B cell (primary cell): ENCODE measurements around the gene ITGB1BP1. TPM values are rescaled to one million over a fixed set of nuclear protein-coding genes. Genes with fewer than 3 reads are reported as not detected.

Experiments used
- ATAC-seq: fragments of 200-7000 bp; cut with Tn5 transposase; one replicate; pipeline ENCODE4 v1.10.0; 2021; ENCODE audit warnings: low read depth, mild to moderate bottlenecking, moderate number of reproducible peaks, moderate library complexity
- CTCF ChIA-PET: fragments of 350-600 bp; sonication (Branson Sonifier 250); formaldehyde crosslinking; loops from one replicate; lab custom pipeline; 2021; ENCODE audit warnings: antibody characterized with exemption, inconsistent platforms; lab: Charles Lee
- POLR2A ChIA-PET: fragments of 350-600 bp; sonication (Branson Sonifier 250); formaldehyde crosslinking; loops from one replicate; lab custom pipeline; 2021; ENCODE audit warnings: antibody characterized with exemption; lab: Charles Lee
- DNase-seq: peaks from one replicate; pipeline ENCODE4 v3.0.0; 2013
- H2AFZ ChIP-seq: 2 replicates; pipeline ENCODE4 v1.6.1; 2012; ENCODE audit warnings: mild to moderate bottlenecking, low read depth, low read length; ENCODE audit not compliant: insufficient read depth, poor library complexity, severe bottlenecking
- H3K27ac ChIP-seq, 2 donors: 1 replicate in 1 of 2; 2 replicates in 1 of 2; pipeline ENCODE4 v1.5.1; 2012 to 2013; ENCODE audit warnings: low read length in 2 of 2, mild to moderate bottlenecking in 2 of 2, moderate library complexity in 1 of 2
- H3K27me3 ChIP-seq, 4 experiments: fragments of 200-600 bp in 1 of 4; sonication (generic) in 1 of 4; replicated peaks in 1 of 4; 1 replicate in 2 of 4; 2 replicates in 2 of 4; pipeline versions ENCODE4 v1.6.1 to v1.7.0; 2013 to 2016; ENCODE audit warnings: low read length in 3 of 4, mild to moderate bottlenecking in 2 of 4, mixed read lengths in 1 of 4, moderate library complexity in 1 of 4; ENCODE audit not compliant: insufficient read depth in 4 of 4, control insufficient read depth in 3 of 4; ENCODE audit errors: control extremely low read depth in 1 of 4
- H3K36me3 ChIP-seq, 2 experiments: replicated peaks in 1 of 2; 1 replicate in 1 of 2; 2 replicates in 1 of 2; pipeline versions ENCODE4 v1.6.1 to v1.7.1; 2013; ENCODE audit warnings: low read length in 1 of 2; ENCODE audit not compliant: insufficient read depth in 2 of 2, control insufficient read depth in 1 of 2; ENCODE audit errors: control extremely low read depth in 1 of 2, extremely low read depth in 1 of 2
- H3K4me1 ChIP-seq, 2 donors: fragments of 200-600 bp in 1 of 2; sonication (generic) in 1 of 2; 1 replicate in 1 of 2; 2 replicates in 1 of 2; pipeline versions ENCODE4 v1.5.1 to v1.6.1; 2013 to 2017; ENCODE audit warnings: low read length in 2 of 2; ENCODE audit not compliant: control insufficient read depth in 2 of 2, insufficient read depth in 2 of 2
- H3K4me2 ChIP-seq: replicated peaks from 2 replicates; pipeline ENCODE3; 2012; ENCODE audit warnings: mild to moderate bottlenecking, low read depth, low read length; ENCODE audit not compliant: poor library complexity, severe bottlenecking
- H3K4me3 ChIP-seq, 5 experiments: fragments of 200-600 bp in 1 of 5; sonication (generic) in 1 of 5; 1 replicate in 3 of 5; 2 replicates in 2 of 5; pipeline versions ENCODE4 v1.5.1 to v1.7.0; 2011 to 2016; ENCODE audit warnings: low read length in 4 of 5, mild to moderate bottlenecking in 4 of 5, low read depth in 2 of 5, control low read depth in 1 of 5, moderate library complexity in 1 of 5; ENCODE audit not compliant: insufficient read depth in 1 of 5; ENCODE audit errors: control extremely low read depth in 1 of 5, extremely low read depth in 1 of 5
- H3K79me2 ChIP-seq: fragments of 200-600 bp; sonication (generic); one replicate; pipeline ENCODE4 v1.6.0; 2016; ENCODE audit warnings: low read length; ENCODE audit not compliant: control insufficient read depth, insufficient read depth
- H3K9ac ChIP-seq: fragments of 200-600 bp; sonication (generic); 2 replicates; pipeline ENCODE4 v1.6.1; 2017; ENCODE audit warnings: mild to moderate bottlenecking, low read length, moderate library complexity
- H3K9me3 ChIP-seq, 3 donors: one replicate each; pipeline versions ENCODE4 v1.6.1 to v1.7.1; 2013; ENCODE audit warnings: low read length in 2 of 3; ENCODE audit not compliant: control insufficient read depth in 2 of 3, insufficient read depth in 1 of 3; ENCODE audit errors: control extremely low read depth in 1 of 3
- H4K20me1 ChIP-seq: 2 replicates; pipeline ENCODE4 v1.6.0; 2012; ENCODE audit warnings: mild to moderate bottlenecking, low read length; ENCODE audit not compliant: insufficient read depth, control insufficient read depth, poor library complexity, severe bottlenecking
- H3K27ac Mint-ChIP-seq: one replicate; pipeline ENCODE4 v1.8.0; 2021; ENCODE audit warnings: mixed read lengths
- H3K27me3 Mint-ChIP-seq: one replicate; pipeline ENCODE4 v1.8.0; 2021; ENCODE audit warnings: mixed read lengths
- H3K4me1 Mint-ChIP-seq: one replicate; pipeline ENCODE4 v1.8.0; 2021; ENCODE audit warnings: mixed read lengths
- H3K4me3 Mint-ChIP-seq: one replicate; pipeline ENCODE4 v1.8.0; 2021; ENCODE audit warnings: mixed read lengths
- H3K9me3 Mint-ChIP-seq: one replicate; pipeline ENCODE4 v1.8.0; 2022; ENCODE audit warnings: mixed read lengths; ENCODE audit not compliant: insufficient read depth
- CTCF ChIP-seq: fragments of 200-600 bp; IDR thresholded peaks from one replicate; pipeline ENCODE4 v1.8.0; 2022; ENCODE audit warnings: antibody characterized with exemption, mild to moderate bottlenecking
- EZH2 ChIP-seq: IDR thresholded peaks from 2 replicates; pipeline ENCODE4 v1.6.1; 2012; ENCODE audit warnings: borderline replicate concordance, low read depth, mild to moderate bottlenecking, moderate library complexity, low read length; ENCODE audit not compliant: insufficient read depth, poor library complexity, severe bottlenecking
- WGBS: methylation state at CpG from one replicate; pipeline ENCODE4 v1.1.5; 2013; ENCODE audit warnings: missing lambda C conversion rate; ENCODE audit not compliant: insufficient coverage; 5-methylcytosine and 5-hydroxymethylcytosine counted together
- intact Hi-C: fragments of 100-400 bp; cut with micrococcal nuclease; formaldehyde crosslinking; loops from one replicate; pipeline ENCODE4 v1.10.0; 2022
- polyA plus RNA-seq: library from polyadenylated mRNA; depleted of rRNA; stranded (reverse); fragments of >200 nt; gene quantifications from 2 replicates; pipeline ENCODE4 v1.2.3, GENCODE V29; 2012
- total RNA-seq, 2 donors: library from RNA; stranded (reverse); fragments of 120-200 nt in 1 of 2; gene quantifications; 1 replicate in 1 of 2; 2 replicates in 1 of 2; pipeline versions ENCODE4 v1.2.3 to v1.2.4, GENCODE V29; 2013 to 2022

ITGB1BP1 gene
- total and polyA plus RNA-seq, 2 donors (not counting 1 experiment from before 2014, with no cell fraction given), result 25.7 to 47.1 TPM

GRCh38 chr2:9356261-9356660, 67.1 kb downstream of the ITGB1BP1 start:
- POLR2A ChIA-PET, result no interaction called here
- peaks cover 2% of the 10 kb centered on the region for H3K4me1 Mint-ChIP-seq

GRCh38 chr2:9355716-9356115, 67.6 kb downstream of the ITGB1BP1 start:
- ChIA-PET CTCF (no interaction called here), POLR2A (no interaction called here)
- Histone ChIP-seq H3K27ac (no peak overlapping the region), H2AFZ (no peak overlapping the region), H3K27me3 (peaks cover 0 to 2% (median 0%) of the 10 kb centered on the region in 4 experiments), H3K4me1 (no peaks in the 10 kb centered on the region), H3K9ac (no peak overlapping the region), H3K4me3 (no peak overlapping the region), H3K36me3 (no peaks in the 10 kb centered on the region), H3K9me3 (no peaks in the 10 kb centered on the region), H3K4me2 (no peak overlapping the region), H3K79me2 (no peaks in the 10 kb centered on the region), H4K20me1 (no peaks in the 10 kb centered on the region)
- H3K27ac Mint-ChIP-seq, result no peak overlapping the region
- ATAC-seq (no peak), DNase-seq (no peak)
- H3K27me3 Mint-ChIP-seq, result peaks cover 29% of the 10 kb centered on the region
- H3K4me3 Mint-ChIP-seq, result no peak overlapping the region
- TF ChIP-seq CTCF, result no peak
- no peak for TF ChIP-seq EZH2
- WGBS, result 93% methylated on average over 3 of the region's 4 CpGs
- intact Hi-C loops, result no loop called here
- H3K4me1 Mint-ChIP-seq, result peaks cover 2% of the 10 kb centered on the region
- H3K9me3 Mint-ChIP-seq, result no peaks in the 10 kb centered on the region

More at GRCh38 chr2:9356261-9356660, 67.1 kb downstream of the ITGB1BP1 start:
- H3K4me2 ChIP-seq, result no peak overlapping the region
- no peak overlapping the region for H3K4me3 ChIP-seq
- H4K20me1 ChIP-seq, result no peaks in the 10 kb centered on the region
- Mint-ChIP-seq H3K27ac (no peak overlapping the region), H3K4me3 (no peak overlapping the region), H3K27me3 (peaks cover 29% of the 10 kb centered on the region), H3K9me3 (no peaks in the 10 kb centered on the region)
- TF ChIP-seq CTCF (no peak), EZH2 (no peak)
- peak overlapping the region; percentile 9 for H2AFZ ChIP-seq
- no peaks in the 10 kb centered on the region for H3K79me2 ChIP-seq
- ATAC-seq (no peak), DNase-seq (no peak)
- intact Hi-C loops, result no loop called here
- H3K36me3 ChIP-seq, result no peaks in the 10 kb centered on the region
- CTCF ChIA-PET, result no interaction called here
- peaks cover 0 to 2% (median 0%) of the 10 kb centered on the region in 4 experiments for H3K27me3 ChIP-seq
- H3K9me3 ChIP-seq, result no peaks in the 10 kb centered on the region
- 89% methylated on average over 9 of the region's 11 CpGs for WGBS
- no peaks in the 10 kb centered on the region for H3K4me1 ChIP-seq
- no peak overlapping the region for H3K27ac ChIP-seq
- H3K9ac ChIP-seq, result no peak overlapping the region
